Upper lobe of right lung (tissue), 1 donor: ENCODE data around the gene SHROOM3. TPM values are rescaled to one million over a fixed set of nuclear protein-coding genes. Genes with fewer than 3 reads are reported as not detected.
"Not testable (repeated sequence)": the region's sequence is repeated elsewhere in the genome, so short reads cannot be mapped to it uniquely, and the experiment has no call there.

Experiments used
- ATAC-seq: fragments of 200-7000 bp; cut with Tn5 transposase; one replicate; pipeline ENCODE4 v1.9.1; 2020; ENCODE audit warnings: mild to moderate bottlenecking, moderate library complexity
- DNase-seq: peaks from one replicate; pipeline ENCODE4 v3.0.0-alpha.2; 2020
- H3K27ac ChIP-seq: fragments of 200-600 bp; one replicate; pipeline ENCODE4 v1.8.0; 2022
- H3K27me3 ChIP-seq: fragments of 200-600 bp; one replicate; pipeline ENCODE4 v1.8.0; 2022; ENCODE audit warnings: mild to moderate bottlenecking
- H3K36me3 ChIP-seq: fragments of 200-600 bp; one replicate; pipeline ENCODE4 v1.8.0; 2022
- H3K4me1 ChIP-seq: fragments of 200-600 bp; one replicate; pipeline ENCODE4 v1.8.0; 2022
- H3K4me3 ChIP-seq: fragments of 200-600 bp; one replicate; pipeline ENCODE4 v1.8.0; 2022; ENCODE audit warnings: mild to moderate bottlenecking
- H3K9me3 ChIP-seq: fragments of 200-600 bp; one replicate; pipeline ENCODE4 v1.8.0; 2022
- CTCF ChIP-seq: fragments of 200-600 bp; IDR thresholded peaks from one replicate; pipeline ENCODE4 v1.8.0; 2022; ENCODE audit warnings: antibody characterized with exemption
- intact Hi-C: fragments of 100-400 bp; cut with DNase I; formaldehyde crosslinking; loops from one replicate; pipeline ENCODE4 v1.11.0; 2022
- total RNA-seq: library from RNA; stranded (reverse); fragmentation: NEBNext Ultra II Directional; extraction: Animal tissue kit (Norgen Biotek cat#: 25700); gene quantifications from one replicate; pipeline ENCODE4 v1.2.1, GENCODE V29; 2021
- donor health status: DM: no; HTN: yes; CAD: no; lungs with severe emphysema.

SHROOM3 gene
- total RNA-seq, 1 donor from 2014 or later: 73.3 TPM

GRCh38 chr4:76449362-76449767, 14.3 kb downstream of the SHROOM3 start:
- no peak overlapping the region for H3K4me3 ChIP-seq
- no peaks in the 10 kb centered on the region for H3K36me3 ChIP-seq
- H3K27me3 ChIP-seq: no peaks in the 10 kb centered on the region
- no peak overlapping the region for H3K27ac ChIP-seq
- H3K4me1 ChIP-seq: no peaks in the 10 kb centered on the region
- no peak for DNase-seq
- intact Hi-C loops: no loop called here
- ATAC-seq: no peak
- H3K9me3 ChIP-seq: no peaks in the 10 kb centered on the region
- TF ChIP-seq CTCF: no peak

- no peak for DNase-seq
- H3K4me1 ChIP-seq: no peaks in the 10 kb centered on the region
- ATAC-seq: no peak
- no peaks in the 10 kb centered on the region for H3K27me3 ChIP-seq
- intact Hi-C loops: no loop called here
- no peak overlapping the region for H3K27ac ChIP-seq
- H3K4me3 ChIP-seq: no peak overlapping the region
- no peaks in the 10 kb centered on the region for H3K36me3 ChIP-seq
- TF ChIP-seq CTCF: no peak
- no peaks in the 10 kb centered on the region for H3K9me3 ChIP-seq
These were observed 14.8 kb downstream of the SHROOM3 start for GRCh38 chr4:76449833-76450232.

GRCh38 chr4:76453232-76453631, 18.2 kb downstream of the SHROOM3 start:
- H3K27ac ChIP-seq: no peak overlapping the region
- no peaks in the 10 kb centered on the region for H3K36me3 ChIP-seq
- ATAC-seq (no peak), DNase-seq (no peak)
- no peaks in the 10 kb centered on the region for H3K9me3 ChIP-seq
- intact Hi-C loops: no loop called here
- H3K4me1 ChIP-seq: no peaks in the 10 kb centered on the region
- H3K27me3 ChIP-seq: no peaks in the 10 kb centered on the region
- no peak for TF ChIP-seq CTCF
- no peak overlapping the region for H3K4me3 ChIP-seq

GRCh38 chr4:76454073-76454472, 19.0 kb downstream of the SHROOM3 start:
- H3K9me3 ChIP-seq, H3K36me3 ChIP-seq, H3K4me3 ChIP-seq, H3K27ac ChIP-seq, intact Hi-C loops, H3K27me3 ChIP-seq, DNase-seq, ATAC-seq, H3K4me1 ChIP-seq: not testable (repeated sequence)

GRCh38 chr4:76457885-76458284, 22.9 kb downstream of the SHROOM3 start:
- ATAC-seq (no peak), DNase-seq (no peak)
- Histone ChIP-seq H3K27me3 (no peaks in the 10 kb centered on the region), H3K27ac (no peak overlapping the region), H3K9me3 (peaks cover under 1% of the 10 kb centered on the region), H3K36me3 (no peaks in the 10 kb centered on the region), H3K4me1 (no peaks in the 10 kb centered on the region), H3K4me3 (no peak overlapping the region)
- intact Hi-C loops: no loop called here
- no peak for TF ChIP-seq CTCF

GRCh38 chr4:76458297-76458696, 23.3 kb downstream of the SHROOM3 start:
- DNase-seq: no peak
- Histone ChIP-seq H3K9me3 (peaks cover 5% of the 10 kb centered on the region), H3K4me1 (no peaks in the 10 kb centered on the region), H3K36me3 (no peaks in the 10 kb centered on the region), H3K27me3 (no peaks in the 10 kb centered on the region), H3K27ac (no peak overlapping the region), H3K4me3 (no peak overlapping the region)
- no peak for ATAC-seq
- TF ChIP-seq CTCF: no peak
- intact Hi-C loops: no loop called here
